Activated CD8-positive, alpha-beta memory T cell treated with anti-CD3 and anti-CD28 coated beads for 48 hours (primary cell): Measurements from ENCODE around the gene NPTXR.
"Not testable (repeated sequence)": the region's sequence is repeated elsewhere in the genome, so short reads cannot be mapped to it uniquely, and the experiment has no call there.

ENCODE experiments used
- DNase-seq, 3 experiments: peaks; one replicate each; pipeline ENCODE4 v3.0.0-alpha.2; 2020; ENCODE audit warnings: low read depth in 2 of 3, low spot score in 2 of 3

The NPTXR gene

DNA sequence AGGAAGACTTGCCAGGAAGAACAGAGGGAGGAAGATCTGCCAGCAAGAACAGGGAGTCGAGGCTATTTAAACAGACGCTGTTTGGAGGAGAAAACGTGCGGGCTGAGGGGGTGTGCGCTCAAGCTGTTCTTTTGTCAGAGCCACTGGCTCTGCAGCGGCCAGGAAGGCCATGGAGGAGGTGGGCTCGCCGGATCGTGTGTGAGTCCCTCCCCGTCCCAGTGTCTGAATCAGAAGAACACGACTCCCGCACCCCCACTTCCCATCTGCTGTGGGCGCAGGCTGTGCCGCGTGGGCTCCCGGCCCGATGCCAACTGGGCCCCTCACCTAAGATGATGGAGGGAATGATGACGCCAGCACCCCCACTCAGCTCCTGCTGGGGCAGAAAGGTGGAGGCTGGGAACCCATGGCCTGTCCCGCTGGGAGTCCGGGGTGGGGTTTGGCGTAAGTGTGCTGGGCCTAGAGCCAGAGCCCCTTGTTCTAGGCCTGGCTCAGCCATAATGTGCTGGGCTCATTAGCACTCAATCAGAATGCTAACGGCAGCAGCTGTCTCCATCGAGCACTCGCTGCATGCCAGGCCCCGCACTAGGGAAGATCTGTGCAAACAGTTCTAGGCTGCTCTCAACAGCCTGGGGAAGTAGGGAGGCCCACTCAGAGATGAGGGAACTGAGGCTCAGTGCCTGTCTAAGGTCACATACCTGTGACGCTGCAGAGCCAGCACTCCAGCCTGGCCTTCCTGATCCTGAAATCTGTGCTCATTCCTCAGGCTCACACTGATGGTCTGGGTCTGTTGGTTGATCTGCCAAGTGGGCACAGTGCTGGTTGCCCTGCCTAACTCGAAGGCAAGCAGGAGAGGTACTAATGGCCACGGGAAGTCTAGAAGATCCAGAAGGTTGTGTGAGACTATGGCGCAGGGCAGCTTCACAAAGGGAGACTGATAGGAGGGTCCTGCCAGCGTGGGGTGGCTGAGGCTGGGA is 11.5 kb downstream of the NPTXR start:
- no peak for DNase-seq

GRCh38 chr22:38831166-38831945 is 12.5 kb downstream of the NPTXR start:
- no peak for DNase-seq

DNA sequence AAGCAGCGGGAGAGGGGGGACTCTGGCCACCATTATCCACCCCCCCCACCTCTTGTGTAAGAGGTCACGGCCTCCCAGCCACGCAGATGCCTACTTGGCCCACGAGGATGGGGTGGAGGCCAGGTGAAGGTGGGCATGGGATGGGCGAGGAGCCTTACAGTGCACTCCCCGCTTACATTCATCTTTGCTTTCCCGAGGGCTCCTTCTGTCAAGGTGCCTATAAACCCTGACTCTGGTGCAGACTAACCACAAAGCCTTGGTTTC is 13.1 kb downstream of the NPTXR start:
- no peak for DNase-seq

GRCh38 chr22:38830026-38830844 is 13.6 kb downstream of the NPTXR start:
- no peak for DNase-seq

GRCh38 chr22:38829485-38829884 is 14.3 kb downstream of the NPTXR start:
- no peak for DNase-seq

DNA sequence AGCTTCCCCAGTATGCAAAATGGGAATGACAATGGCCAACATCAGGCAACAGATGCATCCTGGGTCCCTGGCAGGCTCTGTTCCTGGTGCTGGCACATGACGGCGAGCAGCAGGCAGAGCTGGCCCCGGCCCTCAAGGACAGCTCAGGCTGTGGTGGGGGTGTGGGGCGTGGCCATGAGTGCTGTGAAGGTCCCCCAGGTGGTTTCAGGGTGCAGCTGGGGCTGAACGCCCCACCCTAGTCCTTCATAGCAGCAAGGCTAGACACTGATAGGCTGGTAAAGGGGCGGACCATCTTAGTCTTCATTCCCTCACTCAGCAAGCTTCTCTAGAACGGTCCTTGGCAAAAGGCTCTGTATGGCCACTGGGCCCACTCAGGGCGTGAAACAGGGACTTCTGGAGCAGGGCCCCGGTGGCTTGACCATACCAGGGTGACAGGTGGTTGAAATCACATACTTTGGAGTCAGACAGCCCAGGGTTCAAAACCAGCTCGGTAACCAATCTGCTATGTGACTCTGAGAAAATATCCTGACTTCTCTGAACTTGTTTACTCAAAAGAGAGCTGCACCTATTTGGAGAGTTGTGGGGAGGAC is 15.1 kb downstream of the NPTXR start:
- DNase-seq, result no peak

DNA sequence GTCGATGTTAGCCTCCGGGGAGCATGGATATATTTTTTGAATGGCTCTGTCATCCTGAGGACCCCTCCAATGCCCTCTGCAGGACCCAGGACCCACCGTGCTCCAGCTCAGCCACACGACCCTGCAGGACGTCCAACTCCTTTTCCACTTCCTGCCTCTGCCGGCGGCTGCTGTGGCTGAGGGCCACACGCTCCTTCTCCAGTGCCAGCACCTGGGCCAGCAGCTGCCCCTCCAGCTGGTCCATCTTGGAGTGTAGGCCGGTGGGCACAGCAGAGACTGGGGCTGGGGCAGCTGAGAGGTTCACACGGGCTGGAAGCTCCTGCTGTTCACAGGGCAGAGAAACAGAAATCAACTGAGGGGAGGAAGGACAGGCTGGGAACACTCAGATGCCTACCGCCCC is 15.6 kb downstream of the NPTXR start:
- no peak for DNase-seq

DNA sequence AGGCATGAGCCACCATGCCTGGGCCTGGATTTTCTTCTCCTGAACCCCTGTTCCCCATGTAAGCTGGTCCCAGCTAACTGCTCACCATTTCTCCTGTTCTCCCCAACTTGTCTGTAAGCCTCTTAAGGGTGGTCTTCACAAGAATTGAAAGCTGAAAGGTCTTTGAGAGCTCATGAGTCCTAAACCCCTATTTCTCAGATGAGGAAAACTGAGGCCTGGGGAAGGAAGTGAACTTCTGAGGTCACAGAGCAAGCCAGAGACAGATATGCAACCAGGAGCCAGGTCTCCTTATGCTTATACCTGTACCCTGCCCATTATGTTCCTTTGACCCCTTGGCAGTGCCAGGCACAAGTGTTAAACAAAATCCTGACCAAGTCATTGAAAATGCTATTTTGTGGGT is 16.3 kb downstream of the NPTXR start:
- no peak for DNase-seq

GRCh38 chr22:38826801-38827200 is 17.0 kb downstream of the NPTXR start:
- DNase-seq, result no peak

DNA sequence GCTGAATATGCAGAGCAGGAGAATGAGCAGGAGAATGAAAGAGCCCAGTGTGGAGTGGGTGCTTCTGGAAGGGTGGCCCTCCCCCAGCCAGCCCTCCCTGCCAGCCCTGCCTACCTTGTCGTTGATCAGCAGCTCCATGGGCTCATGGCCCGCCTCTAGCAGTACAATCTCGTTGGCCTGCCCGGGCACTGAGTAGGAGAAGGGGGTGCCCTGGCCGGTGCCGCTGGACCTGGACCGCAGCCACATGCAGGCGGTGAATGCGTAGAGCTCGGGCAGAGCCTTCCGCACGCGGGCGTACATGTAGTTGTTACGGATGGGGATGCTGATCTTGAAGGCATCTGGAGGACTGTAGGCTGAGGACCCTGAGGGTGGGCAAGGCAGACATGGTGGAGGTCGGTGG is 17.4 kb downstream of the NPTXR start:
- no peak for DNase-seq

- DNase-seq, result no peak
These were observed 19.2 kb downstream of the NPTXR start for GRCh38 chr22:38824585-38824984.

GRCh38 chr22:38823637-38824036 is 20.2 kb downstream of the NPTXR start:
- no peak for DNase-seq

- DNase-seq, result no peak
These were observed 20.8 kb downstream of the NPTXR start for GRCh38 chr22:38823076-38823475.

- no peak for DNase-seq
These were observed 23.8 kb downstream of the NPTXR start for GRCh38 chr22:38820020-38820419.

- DNase-seq, result no peak
These were observed 24.4 kb downstream of the NPTXR start for GRCh38 chr22:38819387-38819940.

DNA sequence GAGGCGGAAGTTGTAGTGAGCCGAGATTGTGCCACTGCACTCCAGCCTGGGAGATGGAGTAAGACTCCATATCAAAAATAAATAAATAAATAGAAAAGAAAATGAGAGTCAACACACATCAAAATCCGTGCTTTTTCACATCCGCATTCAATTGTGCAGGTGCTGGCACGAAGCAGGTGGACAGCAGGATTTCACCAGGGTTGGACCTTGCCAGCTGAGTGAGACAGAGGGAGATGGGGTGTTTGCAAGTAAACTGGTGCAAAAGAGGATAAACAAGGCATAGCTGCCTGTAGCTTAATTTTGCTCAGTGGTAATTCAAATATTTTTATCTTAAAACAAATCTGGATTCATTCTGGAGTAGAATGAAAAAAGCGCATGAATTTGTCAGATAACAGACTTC is 26.6 kb downstream of the NPTXR start:
- no peak for DNase-seq

GRCh38 chr22:38815842-38816241 is 28.0 kb downstream of the NPTXR start:
- DNase-seq, result no peak

DNA sequence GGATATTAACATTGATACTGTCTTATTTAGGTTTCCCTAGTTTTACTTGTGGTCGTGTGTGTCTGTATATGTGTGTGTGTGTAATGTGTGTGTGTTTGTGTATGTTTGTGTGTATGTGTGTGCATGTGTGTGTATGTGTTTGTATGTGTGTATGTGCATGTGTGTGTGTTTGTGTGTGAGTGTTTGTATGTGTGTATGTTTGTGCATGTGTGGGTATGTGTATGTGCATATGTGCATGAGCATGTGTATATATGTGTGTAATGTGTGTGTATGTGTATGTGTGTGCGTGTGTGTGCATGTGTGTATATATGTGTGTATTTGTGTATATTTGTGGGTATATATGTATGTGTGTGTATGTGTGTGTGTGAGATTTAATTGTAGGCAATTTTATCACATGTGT is 32.6 kb downstream of the NPTXR start:
- DNase-seq, result no peak

DNA sequence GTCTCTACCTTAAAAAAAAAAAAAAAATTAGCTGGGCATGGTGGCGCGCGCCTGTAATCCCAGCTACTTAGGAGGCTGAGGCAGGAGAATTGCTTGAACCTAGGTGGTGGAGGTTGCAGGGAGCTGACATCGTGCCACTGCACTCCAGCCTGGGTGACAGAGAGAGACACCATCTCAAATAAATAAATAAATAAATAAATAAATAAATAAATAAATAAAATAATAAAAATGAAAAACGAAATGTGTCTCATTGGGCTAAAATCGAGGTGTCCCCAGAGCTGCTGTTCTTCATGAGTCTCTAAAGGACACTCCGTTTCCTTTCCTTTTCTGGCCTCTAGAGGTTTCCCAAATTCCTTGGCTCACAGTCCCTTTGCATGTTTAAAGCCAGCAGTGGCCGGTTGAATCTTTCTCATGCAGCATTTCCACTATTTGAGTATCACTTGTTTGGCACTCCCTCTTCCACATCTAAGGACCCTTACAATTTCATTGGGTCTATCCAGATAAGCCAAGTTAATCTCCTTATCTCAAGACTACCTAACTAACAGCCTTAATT is 38.7 kb downstream of the NPTXR start:
- DNase-seq, result not testable (repeated sequence)

DNA sequence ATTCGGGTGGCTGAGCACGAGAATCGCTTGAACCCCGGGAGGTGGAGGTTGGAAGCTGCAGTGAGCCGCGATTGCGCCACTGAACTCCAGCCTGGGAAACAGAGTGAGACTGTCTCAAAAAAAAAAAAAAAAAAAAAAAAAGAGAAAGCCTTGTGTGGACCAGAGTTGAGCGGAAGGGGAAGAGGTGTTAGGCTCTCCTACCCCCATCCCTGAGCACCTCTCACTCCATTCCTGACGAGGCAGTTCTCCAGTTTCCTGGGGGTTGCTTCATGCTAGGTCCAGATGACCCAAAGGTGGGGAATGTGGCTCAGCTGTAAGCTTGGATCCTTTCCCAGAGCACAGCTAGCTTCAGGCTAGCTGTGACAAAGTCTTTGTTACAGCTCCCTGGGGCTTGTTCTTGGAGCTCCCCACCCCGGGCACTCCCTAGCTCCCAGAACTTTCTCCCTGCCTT is 41.1 kb downstream of the NPTXR start:
- DNase-seq, result no peak
